Endothelial cell of umbilical vein (primary cell): ENCODE results near the gene PCED1B. TPM values are rescaled to one million over a fixed set of nuclear protein-coding genes. Genes with fewer than 3 reads are reported as not detected.

Source experiments
- BruUV-seq: library from RNA; stranded (reverse); fragments of 400-500 nt; replicated peaks from 2 replicates; lab custom pipeline; 2021; lab: Mats Ljungman, UMichigan
- CTCF ChIA-PET: fragments of 300-600, 350-600 bp; sonication (Branson Sonifier 250); formaldehyde crosslinking; loops from one replicate; lab custom pipeline; 2021; ENCODE audit warnings: antibody characterized with exemption, inconsistent platforms; lab: Charles Lee
- POLR2A ChIA-PET: fragments of 300-600, 350-600 bp; sonication (Branson Sonifier 250); formaldehyde crosslinking; loops from one replicate; lab custom pipeline; 2021; ENCODE audit warnings: antibody characterized with exemption, inconsistent platforms; lab: Charles Lee
- DNase-seq: peaks from one replicate; pipeline ENCODE4 v3.0.0-alpha.2; 2011; ENCODE audit warnings: low read depth, low spot score
- FAIRE-seq: peaks from 2 replicates; lab custom pipeline; 2011; peaks lifted over from hg19 to GRCh38; lab: Jason Lieb, UNC
- H2AFZ ChIP-seq: 2 replicates; pipeline ENCODE4 v1.6.0; 2012; ENCODE audit warnings: low read depth, low read length, control low read depth, inconsistent platforms
- H3K27ac ChIP-seq: 2 replicates; pipeline ENCODE4 v1.5.1; 2011; ENCODE audit warnings: low read depth, mild to moderate bottlenecking, control low read depth, low read length, moderate library complexity; ENCODE audit not compliant: insufficient read depth
- H3K27me3 ChIP-seq, 2 experiments: 2 replicates each; pipeline versions ENCODE4 v1.6.0 to v1.6.1; 2011; ENCODE audit warnings: low read length in 2 of 2, mixed read lengths in 1 of 2; ENCODE audit not compliant: control insufficient read depth in 2 of 2, insufficient read depth in 2 of 2
- H3K36me3 ChIP-seq, 2 experiments: 2 replicates in 1 of 2; 3 replicates in 1 of 2; pipeline ENCODE4 v1.5.1; 2011; ENCODE audit warnings: low read length in 2 of 2, mild to moderate bottlenecking in 1 of 2, moderate library complexity in 1 of 2; ENCODE audit not compliant: control insufficient read depth in 2 of 2, insufficient read depth in 2 of 2; ENCODE audit errors: extremely low read depth in 1 of 2
- H3K4me1 ChIP-seq: 3 replicates; pipeline ENCODE4 v1.5.1; 2011; ENCODE audit warnings: mild to moderate bottlenecking, low read length; ENCODE audit not compliant: control insufficient read depth, insufficient read depth; ENCODE audit errors: extremely low read depth
- H3K4me2 ChIP-seq: 2 replicates; pipeline ENCODE4 v1.6.1; 2011; ENCODE audit warnings: low read length, control low read depth, mixed read lengths; ENCODE audit not compliant: insufficient read depth
- H3K4me3 ChIP-seq, 3 experiments: fragments of 200-600 bp in 1 of 3; sonication (generic), shearing (Covaris generic) in 1 of 3; replicated peaks in 1 of 3; 2 replicates each; pipeline ENCODE4 v1.5.1; 2011 to 2016; ENCODE audit warnings: control low read depth in 3 of 3, low read length in 3 of 3, mild to moderate bottlenecking in 2 of 3, inconsistent platforms in 1 of 3, low read depth in 1 of 3, moderate library complexity in 1 of 3; ENCODE audit not compliant: insufficient read depth in 1 of 3
- H3K79me2 ChIP-seq: 2 replicates; pipeline ENCODE4 v1.6.0; 2012; ENCODE audit warnings: low read length, inconsistent platforms; ENCODE audit not compliant: control insufficient read depth, insufficient read depth
- H3K9ac ChIP-seq: replicated peaks from 2 replicates; pipeline ENCODE3; 2011; ENCODE audit warnings: low read length, control low read depth; ENCODE audit not compliant: insufficient read depth; ENCODE audit errors: extremely low read depth
- H3K9me1 ChIP-seq: replicated peaks from 3 replicates; pipeline ENCODE4 v1.6.0; 2011; ENCODE audit warnings: mild to moderate bottlenecking, low read length; ENCODE audit not compliant: control insufficient read depth, insufficient read depth; ENCODE audit errors: extremely low read depth
- H3K9me3 ChIP-seq: replicated peaks from 2 replicates; pipeline ENCODE4 v1.5.1; 2012; ENCODE audit warnings: low read length, inconsistent platforms; ENCODE audit not compliant: control insufficient read depth, insufficient read depth
- H4K20me1 ChIP-seq: replicated peaks from 2 replicates; pipeline ENCODE3; 2011; ENCODE audit warnings: mild to moderate bottlenecking, low read length; ENCODE audit not compliant: control insufficient read depth, insufficient read depth; ENCODE audit errors: extremely low read depth
- CTCF ChIP-seq, 2 donors: IDR thresholded peaks; 1 replicate in 1 of 2; 2 replicates in 1 of 2; pipeline ENCODE4 v1.5.1; 2011; ENCODE audit warnings: low read length in 2 of 2, mild to moderate bottlenecking in 2 of 2, moderate library complexity in 2 of 2, control low read depth in 1 of 2, inconsistent platforms in 1 of 2, low read depth in 1 of 2; ENCODE audit not compliant: insufficient read depth in 1 of 2; ENCODE audit errors: extremely low read depth in 1 of 2
- EZH2 ChIP-seq: IDR thresholded peaks from 2 replicates; pipeline ENCODE4 v1.6.1; 2012; ENCODE audit warnings: borderline replicate concordance, low read depth, mild to moderate bottlenecking, moderate library complexity, low read length, inconsistent platforms; ENCODE audit not compliant: severe bottlenecking
- FOS ChIP-seq: IDR thresholded peaks from 2 replicates; pipeline ENCODE4 v1.6.1; 2011; ENCODE audit warnings: mild to moderate bottlenecking, low read length, moderate library complexity, borderline replicate concordance; ENCODE audit not compliant: insufficient read depth
- GATA2 ChIP-seq: IDR thresholded peaks from 2 replicates; pipeline ENCODE4 v1.7.0; 2011; ENCODE audit warnings: low read depth, mild to moderate bottlenecking, moderate library complexity, mixed read lengths, low read length; ENCODE audit not compliant: insufficient read length, insufficient read depth
- JUN ChIP-seq: IDR thresholded peaks from 2 replicates; pipeline ENCODE4 v1.6.1; 2011; ENCODE audit warnings: borderline replicate concordance, low read depth; ENCODE audit not compliant: insufficient read length, insufficient read depth
- MYC ChIP-seq: IDR thresholded peaks from one replicate; pipeline ENCODE4 v1.6.1; 2011; ENCODE audit warnings: mild to moderate bottlenecking, low read depth, low read length
- POLR2A ChIP-seq: IDR thresholded peaks from 2 replicates; pipeline ENCODE4 v1.6.1; 2012; ENCODE audit warnings: low read depth, mild to moderate bottlenecking, control low read depth, low read length
- POLR2AphosphoS5 ChIP-seq: IDR thresholded peaks from 2 replicates; pipeline ENCODE4 v1.6.1; 2012; ENCODE audit warnings: low read depth, mild to moderate bottlenecking, control low read depth, low read length, moderate library complexity; ENCODE audit not compliant: insufficient read depth
- dilution Hi-C: fragments of 300-500 bp; cut with MboI; formaldehyde crosslinking; loops from one replicate; pipeline ENCODE4 v1.15.0; 2019; ENCODE audit warnings: low sequenced_read_pairs; ENCODE audit not compliant: extremely low pct_ligation_motif_present
- intact Hi-C: fragments of 100-400 bp; cut with micrococcal nuclease; formaldehyde crosslinking; loops from one replicate; pipeline ENCODE4 v1.10.0; 2022
- polyA plus RNA-seq, 4 experiments: library from polyadenylated mRNA; depleted of rRNA in 3 of 4; stranded (reverse) in 3 of 4; unstranded in 1 of 4; fragments of >200 nt; gene quantifications; 2 replicates each; pipeline versions ENCODE4 v1.2.1 to v1.2.3, GENCODE V29; 2011 to 2012; ENCODE audit warnings: missing spikeins in 1 of 4
- total RNA-seq: library from RNA; stranded (reverse); gene quantifications from 2 replicates; pipeline ENCODE4 v1.2.3, GENCODE V29; 2021
- TF ChIP-seq, protein P1 (sequence below): IDR thresholded peaks from 2 replicates; pipeline ENCODE4 v1.6.1; 2011; ENCODE audit not compliant: insufficient read depth, insufficient read length

PCED1B gene
- total and polyA plus RNA-seq, 2 donors (not counting 3 experiments of a cell fraction or from before 2014, with no cell fraction given): 1.7 to 2.6 TPM

DNA sequence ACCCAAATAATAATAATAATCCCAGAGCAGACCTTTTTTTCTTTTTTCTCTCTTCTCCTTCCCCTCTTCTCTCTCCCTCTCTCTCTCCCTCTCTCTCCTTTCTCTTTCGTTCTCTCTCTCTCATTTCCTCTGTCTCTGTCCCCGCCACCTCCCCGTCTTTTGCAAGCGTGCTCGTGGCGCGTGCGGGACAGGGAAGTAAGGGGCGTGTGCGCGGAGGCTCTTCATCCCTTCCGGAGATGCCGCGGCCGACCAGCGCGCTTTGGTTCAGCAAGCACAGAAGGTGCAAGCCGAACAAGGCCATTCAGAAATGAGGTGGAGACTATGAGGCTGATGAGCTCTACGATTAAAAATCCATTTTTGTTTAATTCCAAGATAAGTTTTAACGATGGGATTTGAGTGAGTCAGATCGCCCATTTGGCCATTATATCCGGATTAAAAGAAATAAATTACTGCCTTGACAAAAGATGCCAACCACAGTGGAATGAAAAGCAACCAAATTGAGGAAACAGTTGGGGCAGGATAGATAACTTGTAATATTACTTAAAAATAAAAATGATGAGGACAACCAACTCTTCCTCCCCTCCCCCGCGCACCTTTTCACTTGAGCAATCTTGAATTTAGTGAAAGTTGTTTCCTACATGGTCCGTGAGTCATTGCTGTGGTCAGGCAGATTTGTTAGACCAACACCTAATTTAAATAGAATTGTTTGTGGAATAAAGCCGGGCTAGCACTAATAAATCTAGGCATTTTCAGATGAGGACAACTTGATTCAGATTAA, 1.5 kb downstream of the PCED1B start:
- dilution Hi-C loops (no loop called here), intact Hi-C loops (loop anchor here (1.0 to 5.0 kb wide), 4 partner anchors 7 to 814 kb away; partner anchors contain the start of gene SLC38A1)
- DNase-seq (peak; percentile 88), FAIRE-seq (peak; percentile 92)
- ChIA-PET POLR2A (no interaction called here), CTCF (interaction anchor here (1.0 to 6.9 kb wide), 8 partner anchors 9 to 317 kb away, joined by 4 to 90 read pairs (median 8); no protein-coding TSS in a partner anchor)
- Histone ChIP-seq H3K36me3 (no peaks in the 10 kb centered on the region), H2AFZ (peak overlapping the region; percentile 89), H3K9me1 (no peaks in the 10 kb centered on the region), H3K4me3 (peak overlapping the region; percentile 65 to 91 (median 78)), H3K9me3 (no peaks in the 10 kb centered on the region), H3K27ac (peak overlapping the region; percentile 97), H3K9ac (peak overlapping the region; percentile 92), H4K20me1 (no peaks in the 10 kb centered on the region), H3K79me2 (no peaks in the 10 kb centered on the region), H3K27me3 (no peaks in the 10 kb centered on the region), H3K4me2 (peak overlapping the region; percentile 74), H3K4me1 (peaks cover 23% of the 10 kb centered on the region)
- TF ChIP-seq GATA2: no peak
- peak; percentile 73 for TF ChIP-seq FOS
- no peak for TF ChIP-seq EZH2
- BruUV-seq: TSS peak; percentile 48

DNA sequence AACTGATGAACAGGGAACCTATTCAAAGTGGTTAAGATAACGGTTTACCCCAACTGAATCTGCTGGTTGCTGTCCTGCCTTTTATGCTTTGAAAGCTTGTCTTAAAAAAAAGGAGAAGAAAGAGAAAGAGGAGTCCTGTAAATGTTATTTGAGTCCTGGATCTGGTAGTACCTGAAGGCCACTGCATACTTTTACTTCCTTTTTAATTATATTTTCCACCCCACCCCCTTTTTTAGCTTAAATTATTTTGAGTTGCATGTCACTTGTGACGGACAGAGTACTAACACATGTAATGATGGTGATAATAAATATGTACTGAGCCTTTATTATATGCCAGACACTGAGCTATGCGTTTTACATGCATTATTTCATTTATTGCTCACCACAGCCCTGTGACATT, 2.9 kb downstream of the PCED1B start:
- intact Hi-C loops: loop anchor here (5.0 kb wide), 1 partner anchor 815 kb away; the partner anchor contains the start of gene SLC38A1
- ChIA-PET POLR2A (no interaction called here), CTCF (interaction anchor here (1.9 to 6.9 kb wide), 2 partner anchors 11 to 316 kb away, joined by 9 to 90 read pairs; no protein-coding TSS in a partner anchor)
- Histone ChIP-seq H2AFZ (no peak overlapping the region), H3K4me1 (peaks cover 36% of the 10 kb centered on the region), H3K27me3 (no peaks in the 10 kb centered on the region), H3K9me3 (no peaks in the 10 kb centered on the region), H3K36me3 (no peaks in the 10 kb centered on the region), H3K27ac (no peak overlapping the region), H3K9ac (no peak overlapping the region), H4K20me1 (no peaks in the 10 kb centered on the region), H3K9me1 (no peaks in the 10 kb centered on the region), H3K4me3 (no peak overlapping the region), H3K79me2 (no peaks in the 10 kb centered on the region), H3K4me2 (no peak overlapping the region)
- FAIRE-seq (no peak), DNase-seq (no peak)
- TF ChIP-seq POLR2AphosphoS5 (no peak), FOS (no peak), GATA2 (no peak), CTCF (IDR thresholded peaks at IDR 0.05; ENCODE audit: extremely low read depth in 1 of 2, insufficient read depth in 1 of 2, low read depth in 1 of 2, low read length in 2 of 2) (no peak), MYC (no peak), JUN (no peak), EZH2 (no peak), POLR2A (no peak)
- TF ChIP-seq, protein P1, sequence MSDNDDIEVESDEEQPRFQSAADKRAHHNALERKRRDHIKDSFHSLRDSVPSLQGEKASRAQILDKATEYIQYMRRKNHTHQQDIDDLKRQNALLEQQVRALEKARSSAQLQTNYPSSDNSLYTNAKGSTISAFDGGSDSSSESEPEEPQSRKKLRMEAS: no peak
- no TSS peak for BruUV-seq
- dilution Hi-C loops: no loop called here
